ENCODE results near the gene SLC24A3.
A peak's percentile ranks its signal among the peaks of the same experiment; 100 is the strongest.

Gene SLC24A3

DNA sequence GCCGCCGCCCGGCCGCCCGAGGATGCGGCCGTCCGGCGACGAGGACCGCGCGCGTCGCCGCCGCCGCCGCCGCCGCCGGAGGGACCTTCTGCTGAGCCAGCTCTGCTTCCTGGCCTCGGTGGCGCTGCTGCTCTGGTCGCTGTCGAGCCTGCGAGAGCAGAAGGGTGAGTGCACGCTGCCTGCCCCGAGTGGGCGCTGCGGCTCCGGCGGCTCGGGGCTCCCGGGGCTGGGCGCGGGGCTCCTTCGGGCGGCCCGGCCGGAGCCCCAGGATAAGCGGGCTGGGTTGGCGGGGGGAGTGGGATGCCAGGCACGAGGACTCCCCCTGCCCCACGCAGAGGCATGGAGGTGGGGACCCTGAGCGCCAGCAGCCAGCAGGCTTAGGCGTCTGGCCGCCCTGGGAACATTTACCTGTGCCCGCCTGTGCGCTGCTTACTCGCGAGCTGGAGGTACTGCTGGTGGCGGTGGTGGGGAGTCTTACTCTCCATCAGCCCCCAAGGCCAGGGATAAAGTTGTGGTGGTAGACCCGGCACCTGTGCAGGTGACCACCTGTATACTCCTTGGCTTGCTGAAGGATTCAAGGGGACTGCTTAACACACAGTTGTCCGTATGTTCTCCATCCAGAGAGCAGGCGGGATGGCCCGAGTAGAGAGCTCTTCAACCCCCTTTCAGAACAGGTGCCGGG, 520 bp downstream of the SLC24A3 start:
- TF ChIP-seq, protein P1, sequence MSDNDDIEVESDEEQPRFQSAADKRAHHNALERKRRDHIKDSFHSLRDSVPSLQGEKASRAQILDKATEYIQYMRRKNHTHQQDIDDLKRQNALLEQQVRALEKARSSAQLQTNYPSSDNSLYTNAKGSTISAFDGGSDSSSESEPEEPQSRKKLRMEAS (IDR thresholded peaks at IDR 0.05; ENCODE audit: low read depth, low read length), result no peak; the same call in 1 of the 2 replicates
- TF ChIP-seq POLR2A (IDR thresholded peaks at IDR 0.05; ENCODE audit: extremely low read depth, insufficient read length) (no peak), MYC (IDR thresholded peaks at IDR 0.05; ENCODE audit: low read depth, low read length) (peak; percentile 40; the same call in 1 of the 2 replicates)
- TF ChIP-seq, protein P2, sequence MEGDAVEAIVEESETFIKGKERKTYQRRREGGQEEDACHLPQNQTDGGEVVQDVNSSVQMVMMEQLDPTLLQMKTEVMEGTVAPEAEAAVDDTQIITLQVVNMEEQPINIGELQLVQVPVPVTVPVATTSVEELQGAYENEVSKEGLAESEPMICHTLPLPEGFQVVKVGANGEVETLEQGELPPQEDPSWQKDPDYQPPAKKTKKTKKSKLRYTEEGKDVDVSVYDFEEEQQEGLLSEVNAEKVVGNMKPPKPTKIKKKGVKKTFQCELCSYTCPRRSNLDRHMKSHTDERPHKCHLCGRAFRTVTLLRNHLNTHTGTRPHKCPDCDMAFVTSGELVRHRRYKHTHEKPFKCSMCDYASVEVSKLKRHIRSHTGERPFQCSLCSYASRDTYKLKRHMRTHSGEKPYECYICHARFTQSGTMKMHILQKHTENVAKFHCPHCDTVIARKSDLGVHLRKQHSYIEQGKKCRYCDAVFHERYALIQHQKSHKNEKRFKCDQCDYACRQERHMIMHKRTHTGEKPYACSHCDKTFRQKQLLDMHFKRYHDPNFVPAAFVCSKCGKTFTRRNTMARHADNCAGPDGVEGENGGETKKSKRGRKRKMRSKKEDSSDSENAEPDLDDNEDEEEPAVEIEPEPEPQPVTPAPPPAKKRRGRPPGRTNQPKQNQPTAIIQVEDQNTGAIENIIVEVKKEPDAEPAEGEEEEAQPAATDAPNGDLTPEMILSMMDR (IDR thresholded peaks at IDR 0.05; ENCODE audit: low read depth, low read length), result peak; percentile 42
- peak; percentile 91 for DNase-seq (ENCODE audit: low read depth)
- peak overlapping the region; percentile 67 for H3K4me3 ChIP-seq (ENCODE audit: low read depth, low read length)

DNA sequence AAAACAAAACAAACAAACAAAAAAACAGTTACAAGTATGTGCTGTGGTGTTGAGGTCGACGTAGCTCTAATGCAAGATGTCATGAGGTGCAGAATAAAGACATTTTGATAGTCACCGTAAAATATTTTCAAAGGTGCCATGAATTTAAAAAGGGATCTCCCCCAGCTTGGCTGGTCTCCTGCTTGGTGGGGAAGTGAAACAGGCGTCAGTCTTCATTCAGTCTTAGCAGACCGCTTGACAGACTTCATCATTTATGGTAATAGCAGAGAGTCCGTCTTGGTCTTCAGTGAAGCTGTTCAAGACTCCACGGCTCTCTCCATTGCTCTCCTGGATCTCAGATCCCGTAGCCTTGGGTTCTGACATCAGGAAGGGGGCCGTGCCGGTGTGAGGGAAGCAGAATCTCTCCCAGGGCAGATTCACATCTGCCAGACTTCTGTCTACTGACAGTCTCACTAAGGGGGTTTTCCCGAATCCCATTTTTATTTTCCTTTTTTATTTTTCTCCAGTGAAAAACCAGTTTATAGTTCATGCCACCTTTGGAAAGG, 1.6 kb downstream of the SLC24A3 start:
- no peak for TF ChIP-seq MYC (IDR thresholded peaks at IDR 0.05; ENCODE audit: low read depth, low read length)
- TF ChIP-seq, protein P1 (IDR thresholded peaks at IDR 0.05; ENCODE audit: low read depth, low read length), result no peak
- no peak for TF ChIP-seq POLR2A (IDR thresholded peaks at IDR 0.05; ENCODE audit: extremely low read depth, insufficient read length)
- TF ChIP-seq, protein P2 (IDR thresholded peaks at IDR 0.05; ENCODE audit: low read depth, low read length), result no peak
- DNase-seq (ENCODE audit: low read depth), result peak; percentile 62

DNA sequence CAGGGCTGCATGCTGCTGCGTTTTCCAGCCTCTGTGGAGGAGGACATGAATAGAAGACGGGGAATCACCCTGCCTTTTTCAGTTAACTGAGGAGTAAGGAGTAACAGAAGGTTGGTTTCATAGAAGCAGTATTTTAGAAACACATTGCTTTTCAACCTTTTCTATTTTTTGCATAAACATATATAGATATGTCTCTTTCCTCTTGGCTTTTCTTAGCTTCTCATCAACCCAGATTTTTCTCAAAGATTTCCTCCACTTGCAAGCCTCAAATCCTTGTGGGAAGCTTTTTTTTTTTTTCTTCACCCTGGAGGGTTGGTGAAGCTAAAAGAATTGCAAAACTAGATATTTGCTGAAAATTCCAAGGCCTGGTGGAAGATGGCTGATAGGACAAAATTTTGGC, 6.0 kb downstream of the SLC24A3 start:
- TF ChIP-seq, protein P1 (IDR thresholded peaks at IDR 0.05; ENCODE audit: low read depth, low read length), result no peak
- no peak for TF ChIP-seq POLR2A (IDR thresholded peaks at IDR 0.05; ENCODE audit: extremely low read depth, insufficient read length)
- no peak for TF ChIP-seq MYC (IDR thresholded peaks at IDR 0.05; ENCODE audit: low read depth, low read length)
- TF ChIP-seq, protein P2 (IDR thresholded peaks at IDR 0.05; ENCODE audit: low read depth, low read length), result no peak
- DNase-seq (ENCODE audit: low read depth), result no peak

More for the DNA sequence above, 1.6 kb downstream of the SLC24A3 start:
- peak overlapping the region; percentile 67 for H3K4me3 ChIP-seq (ENCODE audit: low read depth, low read length)

DNA sequence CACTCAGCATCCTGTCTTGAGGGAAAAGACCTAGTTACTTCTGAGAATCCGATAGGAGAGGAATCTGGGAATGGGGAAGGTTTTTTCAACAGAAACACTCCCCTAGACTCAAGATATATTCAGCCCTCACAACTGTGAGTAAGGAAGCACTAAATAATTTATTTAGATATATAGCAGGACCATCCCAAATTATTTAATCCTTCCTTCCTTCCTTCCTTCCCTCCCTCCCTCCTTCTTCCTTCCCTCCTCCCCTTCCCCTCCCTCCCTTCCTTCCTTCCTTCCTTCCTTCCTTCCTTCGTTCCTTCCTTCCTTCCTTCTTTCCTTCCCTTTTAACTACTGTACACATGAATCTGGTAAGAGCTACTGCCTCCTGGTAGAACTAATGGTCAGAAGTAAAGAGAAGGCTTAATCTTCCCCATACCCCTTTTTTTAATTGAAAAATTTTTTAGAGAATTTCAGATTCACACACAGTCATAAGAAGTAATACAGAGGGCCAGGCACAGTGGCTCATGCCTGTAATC, 10.1 kb downstream of the SLC24A3 start:
- TF ChIP-seq, protein P2 (IDR thresholded peaks at IDR 0.05; ENCODE audit: low read depth, low read length), result no peak
- TF ChIP-seq POLR2A (IDR thresholded peaks at IDR 0.05; ENCODE audit: extremely low read depth, insufficient read length), result no peak
- TF ChIP-seq MYC (IDR thresholded peaks at IDR 0.05; ENCODE audit: low read depth, low read length), result no peak
- TF ChIP-seq, protein P1 (IDR thresholded peaks at IDR 0.05; ENCODE audit: low read depth, low read length), result no peak
- H3K4me3 ChIP-seq (ENCODE audit: low read depth, low read length), result no peak overlapping the region
- no peak for DNase-seq (ENCODE audit: low read depth)

More for the DNA sequence above, 6.0 kb downstream of the SLC24A3 start:
- H3K4me3 ChIP-seq (ENCODE audit: low read depth, low read length), result no peak overlapping the region

DNA sequence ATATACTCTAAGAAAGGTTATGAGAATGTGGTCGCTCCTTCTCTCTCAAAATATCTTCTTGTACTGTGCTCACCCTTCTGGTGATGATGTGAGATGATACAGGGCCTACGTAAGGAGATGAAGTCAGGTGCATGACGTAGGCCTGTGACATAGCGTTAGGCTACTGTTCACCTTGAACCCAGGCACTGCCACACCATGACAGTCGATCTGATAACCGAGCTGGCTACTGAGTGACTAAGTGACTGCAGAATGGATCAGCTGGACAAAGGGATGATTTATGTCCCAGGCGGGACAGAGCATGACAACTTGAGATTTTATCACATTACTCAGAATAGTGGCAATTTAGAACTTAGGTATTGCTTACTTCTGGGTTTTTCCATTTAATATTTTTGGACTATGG, 11.2 kb downstream of the SLC24A3 start:
- DNase-seq (ENCODE audit: low read depth), result no peak
- no peak for TF ChIP-seq POLR2A (IDR thresholded peaks at IDR 0.05; ENCODE audit: extremely low read depth, insufficient read length)
- TF ChIP-seq, protein P1 (IDR thresholded peaks at IDR 0.05; ENCODE audit: low read depth, low read length), result no peak
- TF ChIP-seq, protein P2 (IDR thresholded peaks at IDR 0.05; ENCODE audit: low read depth, low read length), result no peak
- no peak for TF ChIP-seq MYC (IDR thresholded peaks at IDR 0.05; ENCODE audit: low read depth, low read length)
- H3K4me3 ChIP-seq (ENCODE audit: low read depth, low read length), result no peak overlapping the region

Measured in NB4 (cell line).